Measurements from ENCODE around the gene PARD3. TPM values are rescaled to one million over a fixed set of nuclear protein-coding genes. Genes with fewer than 3 reads are reported as not detected.

PARD3 gene
- total and polyA plus RNA-seq, 2 experiments from 2014 or later = 47.2 to 59.7 TPM

DNA sequence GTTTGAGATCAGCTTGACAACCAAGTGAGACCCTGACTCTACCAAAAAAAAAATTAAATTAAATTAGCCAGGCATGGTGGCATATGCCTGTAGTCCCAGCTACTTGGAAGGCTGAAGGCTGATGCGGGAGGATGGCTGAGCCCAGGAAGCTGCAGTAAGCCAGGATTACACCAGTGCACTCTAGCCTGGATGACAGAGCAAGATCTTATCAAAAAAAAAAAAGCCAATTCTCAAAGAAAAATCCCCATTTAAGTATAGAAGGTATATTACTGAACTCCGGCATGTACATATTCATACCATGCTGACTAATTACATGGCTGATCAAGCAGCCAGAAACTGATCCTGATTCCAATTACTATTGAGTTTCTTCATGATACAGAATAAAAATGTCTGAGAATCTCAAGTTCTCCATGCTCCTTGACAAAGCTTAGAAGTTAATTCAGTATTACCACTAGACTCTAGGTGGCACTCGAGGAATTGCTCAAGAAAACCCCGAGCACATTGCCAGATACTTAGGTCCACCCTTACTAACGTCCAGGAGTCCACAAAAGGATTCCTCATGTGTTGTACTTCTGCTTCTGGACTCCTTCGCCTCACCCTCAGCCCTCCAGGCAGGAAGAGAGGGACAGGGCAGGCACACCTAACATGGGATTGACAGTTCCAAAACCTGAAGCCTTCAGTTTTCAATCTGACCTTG lies 148.9 kb downstream of the PARD3 start:
- Histone ChIP-seq H3K4me3 (no peak overlapping the region), H3K4me2 (no peak overlapping the region), H4K20me1 (ENCODE audit: insufficient read depth, poor library complexity, severe bottlenecking) (no peaks in the 10 kb centered on the region), H3K79me2 (peaks cover 64% of the 10 kb centered on the region), H3K9me2 (replicated peaks; ENCODE audit: insufficient read depth) (no peaks in the 10 kb centered on the region), H3K27ac (peak overlapping the region; percentile 1), H3K4me1 (ENCODE audit: insufficient read depth) (no peaks in the 10 kb centered on the region), H3K36me3 (replicated peaks; ENCODE audit: insufficient read depth, low read depth) (no peaks in the 10 kb centered on the region), H3K9me3 (ENCODE audit: low read depth) (no peaks in the 10 kb centered on the region), H2AFZ (no peak overlapping the region), H3K27me3 (no peaks in the 10 kb centered on the region)
- TF ChIP-seq EZH2 (IDR thresholded peaks at IDR 0.05; ENCODE audit: borderline replicate concordance) (no peak), EZH2phosphoT487 (IDR thresholded peaks at IDR 0.05; ENCODE audit: low read depth, severe bottlenecking, unreplicated experiment) (no peak)
- TF ChIP-seq, protein P1, sequence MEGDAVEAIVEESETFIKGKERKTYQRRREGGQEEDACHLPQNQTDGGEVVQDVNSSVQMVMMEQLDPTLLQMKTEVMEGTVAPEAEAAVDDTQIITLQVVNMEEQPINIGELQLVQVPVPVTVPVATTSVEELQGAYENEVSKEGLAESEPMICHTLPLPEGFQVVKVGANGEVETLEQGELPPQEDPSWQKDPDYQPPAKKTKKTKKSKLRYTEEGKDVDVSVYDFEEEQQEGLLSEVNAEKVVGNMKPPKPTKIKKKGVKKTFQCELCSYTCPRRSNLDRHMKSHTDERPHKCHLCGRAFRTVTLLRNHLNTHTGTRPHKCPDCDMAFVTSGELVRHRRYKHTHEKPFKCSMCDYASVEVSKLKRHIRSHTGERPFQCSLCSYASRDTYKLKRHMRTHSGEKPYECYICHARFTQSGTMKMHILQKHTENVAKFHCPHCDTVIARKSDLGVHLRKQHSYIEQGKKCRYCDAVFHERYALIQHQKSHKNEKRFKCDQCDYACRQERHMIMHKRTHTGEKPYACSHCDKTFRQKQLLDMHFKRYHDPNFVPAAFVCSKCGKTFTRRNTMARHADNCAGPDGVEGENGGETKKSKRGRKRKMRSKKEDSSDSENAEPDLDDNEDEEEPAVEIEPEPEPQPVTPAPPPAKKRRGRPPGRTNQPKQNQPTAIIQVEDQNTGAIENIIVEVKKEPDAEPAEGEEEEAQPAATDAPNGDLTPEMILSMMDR (IDR thresholded peaks at IDR 0.05; ENCODE audit: poor library complexity) = peak; percentile 68
- peak; percentile 85 for DNase-seq (ENCODE audit: low spot score)
- 43% methylated on average over 6 of the region's 6 CpGs for WGBS (ENCODE audit: low lambda C conversion rate, missing lambda C conversion rate)

DNA sequence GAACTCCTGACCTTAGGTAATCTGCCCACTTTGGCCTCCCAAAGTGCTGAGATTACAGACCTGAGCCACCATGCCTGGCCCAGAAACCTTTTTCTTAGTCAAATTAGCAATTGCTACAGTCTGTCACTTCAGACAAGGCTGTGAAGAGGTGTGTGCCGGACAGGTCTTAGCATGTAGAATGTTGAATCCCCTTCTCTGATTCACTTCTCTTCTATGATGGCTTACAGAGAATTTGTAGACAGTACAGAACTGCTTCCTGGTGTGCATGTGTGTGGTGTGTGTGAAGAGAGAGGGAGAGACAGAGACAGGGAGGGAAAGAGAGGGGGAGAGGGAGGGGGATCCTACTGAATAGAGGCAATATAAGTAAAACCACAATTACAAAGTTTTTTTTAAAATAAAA lies 150.4 kb downstream of the PARD3 start:
- no peaks in the 10 kb centered on the region for H3K36me3 ChIP-seq (replicated peaks; ENCODE audit: insufficient read depth, low read depth)
- H3K4me2 ChIP-seq = no peak overlapping the region
- H3K4me1 ChIP-seq (ENCODE audit: insufficient read depth) = no peaks in the 10 kb centered on the region
- no peaks in the 10 kb centered on the region for H3K27me3 ChIP-seq
- no peak for DNase-seq (ENCODE audit: low spot score)
- no peaks in the 10 kb centered on the region for H3K9me3 ChIP-seq (ENCODE audit: low read depth)
- whole genome bisulfite sequencing (ENCODE audit: low lambda C conversion rate, missing lambda C conversion rate) = 96% methylated on average over 1 of the region's 1 CpG
- no peak overlapping the region for H2AFZ ChIP-seq
- TF ChIP-seq, protein P1 (IDR thresholded peaks at IDR 0.05; ENCODE audit: poor library complexity) = no peak
- no peak for TF ChIP-seq EZH2phosphoT487 (IDR thresholded peaks at IDR 0.05; ENCODE audit: low read depth, severe bottlenecking, unreplicated experiment)
- no peak for TF ChIP-seq EZH2 (IDR thresholded peaks at IDR 0.05; ENCODE audit: borderline replicate concordance)
- no peak overlapping the region for H3K27ac ChIP-seq
- no peaks in the 10 kb centered on the region for H3K9me2 ChIP-seq (replicated peaks; ENCODE audit: insufficient read depth)
- peaks cover 6% of the 10 kb centered on the region for H4K20me1 ChIP-seq (ENCODE audit: insufficient read depth, poor library complexity, severe bottlenecking)
- no peak overlapping the region for H3K4me3 ChIP-seq
- H3K79me2 ChIP-seq = peaks cover 67% of the 10 kb centered on the region

DNA sequence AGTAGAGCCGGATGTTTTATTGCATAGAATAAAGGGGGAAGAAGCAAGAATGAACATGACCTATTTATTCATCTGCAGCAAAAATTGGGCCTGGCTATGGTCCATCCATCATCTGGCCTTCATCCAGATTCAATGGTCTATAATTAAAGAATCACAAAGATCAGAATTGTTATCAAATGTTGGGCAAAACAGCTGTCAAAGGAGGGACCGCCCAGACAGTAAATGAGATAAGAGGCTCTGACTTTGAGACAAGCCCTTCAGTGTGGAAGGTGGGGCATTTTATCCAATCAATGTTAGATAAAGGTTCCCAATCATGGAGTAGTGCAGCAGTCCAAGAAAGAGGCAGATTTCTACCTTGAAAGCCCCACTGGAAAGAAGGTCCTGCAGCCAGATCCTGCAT lies 153.5 kb downstream of the PARD3 start:
- Histone ChIP-seq H3K36me3 (replicated peaks; ENCODE audit: insufficient read depth, low read depth) (no peaks in the 10 kb centered on the region), H3K9me2 (replicated peaks; ENCODE audit: insufficient read depth) (no peaks in the 10 kb centered on the region), H2AFZ (no peak overlapping the region), H3K4me1 (ENCODE audit: insufficient read depth) (peaks cover 5% of the 10 kb centered on the region), H3K27ac (no peak overlapping the region), H4K20me1 (ENCODE audit: insufficient read depth, poor library complexity, severe bottlenecking) (peaks cover 6% of the 10 kb centered on the region), H3K4me2 (no peak overlapping the region), H3K79me2 (peaks cover 72% of the 10 kb centered on the region), H3K27me3 (no peaks in the 10 kb centered on the region), H3K4me3 (no peak overlapping the region), H3K9me3 (ENCODE audit: low read depth) (no peaks in the 10 kb centered on the region)
- TF ChIP-seq EZH2phosphoT487 (IDR thresholded peaks at IDR 0.05; ENCODE audit: low read depth, severe bottlenecking, unreplicated experiment) (no peak), EZH2 (IDR thresholded peaks at IDR 0.05; ENCODE audit: borderline replicate concordance) (no peak)
- TF ChIP-seq, protein P1 (IDR thresholded peaks at IDR 0.05; ENCODE audit: poor library complexity) = no peak
- WGBS (ENCODE audit: low lambda C conversion rate, missing lambda C conversion rate) = 66% methylated on average over 2 of the region's 2 CpGs
- DNase-seq (ENCODE audit: low spot score) = no peak
